PC-9 (cell line): ENCODE data around the gene GNAL. TPM values are rescaled to one million over a fixed set of nuclear protein-coding genes. Genes with fewer than 3 reads are reported as not detected.

ENCODE experiments used
- BruUV-seq: library from RNA; stranded (reverse); fragments of 400-500 nt; replicated peaks from 2 replicates; lab custom pipeline; 2021; lab: Mats Ljungman, UMichigan
- CTCF ChIA-PET: fragments of 300-600 bp; sonication (Branson Sonifier 250); formaldehyde crosslinking; loops from one replicate; lab custom pipeline; 2022; ENCODE audit warnings: antibody characterized with exemption; lab: Charles Lee
- POLR2A ChIA-PET: fragments of 300-600 bp; sonication (Branson Sonifier 250); formaldehyde crosslinking; loops from one replicate; lab custom pipeline; 2022; ENCODE audit warnings: antibody characterized with exemption; ENCODE audit not compliant: unreplicated experiment; lab: Charles Lee
- DNase-seq, 2 experiments: peaks; one replicate each; pipeline versions ENCODE4 v3.0.0 to v3.0.0-alpha.2; 2015 to 2022; ENCODE audit warnings: mixed read lengths in 1 of 2
- H2AFZ ChIP-seq: fragments of 200-600 bp; sonication (generic); 2 replicates; pipeline ENCODE4 v1.8.1; 2017; ENCODE audit warnings: antibody characterized with exemption
- H3F3A ChIP-seq: fragments of 200-600 bp; sonication (generic); 2 replicates; pipeline ENCODE4 v1.8.1; 2017; ENCODE audit warnings: antibody characterized with exemption, mild to moderate bottlenecking, low read depth; ENCODE audit not compliant: insufficient read depth
- H3K27ac ChIP-seq: fragments of 200-600 bp; sonication (generic); 2 replicates; pipeline ENCODE4 v1.6.1; 2016; ENCODE audit warnings: mixed run types
- H3K27me3 ChIP-seq: fragments of 200-600 bp; sonication (generic); 2 replicates; pipeline ENCODE4 v1.6.1; 2016; ENCODE audit warnings: low read depth, mixed run types; ENCODE audit not compliant: insufficient read depth
- H3K36me3 ChIP-seq: fragments of 200-600 bp; sonication (generic); 2 replicates; pipeline ENCODE4 v1.6.1; 2016; ENCODE audit warnings: low read depth, mixed run types
- H3K4me1 ChIP-seq: fragments of 200-600 bp; sonication (generic); replicated peaks from 2 replicates; pipeline ENCODE4 v1.6.1; 2016; ENCODE audit warnings: mixed run types; ENCODE audit not compliant: insufficient read depth
- H3K4me2 ChIP-seq: fragments of 200-600 bp; sonication (generic); 2 replicates; pipeline ENCODE4 v1.6.1; 2017; ENCODE audit warnings: mixed run types
- H3K4me3 ChIP-seq: fragments of 200-600 bp; sonication (generic); 2 replicates; pipeline ENCODE4 v1.6.1; 2016; ENCODE audit warnings: mixed run types
- H3K79me2 ChIP-seq: fragments of 200-600 bp; sonication (generic); 2 replicates; pipeline ENCODE4 v1.6.1; 2017; ENCODE audit warnings: low read depth, mixed run types
- H3K9me2 ChIP-seq: fragments of 200-600 bp; sonication (generic); 2 replicates; pipeline ENCODE4 v1.8.1; 2017; ENCODE audit warnings: mild to moderate bottlenecking; ENCODE audit not compliant: insufficient read depth
- H3K9me3 ChIP-seq: fragments of 200-600 bp; sonication (generic); 2 replicates; pipeline ENCODE4 v1.8.1; 2016; ENCODE audit warnings: low read depth; ENCODE audit not compliant: insufficient read depth
- H4K20me1 ChIP-seq: fragments of 200-600 bp; sonication (generic); 2 replicates; pipeline ENCODE4 v1.8.1; 2017; ENCODE audit not compliant: insufficient read depth
- EZH2 ChIP-seq: fragments of 200-600 bp; sonication (generic); IDR thresholded peaks from 2 replicates; pipeline ENCODE4 v1.8.0; 2017; ENCODE audit warnings: antibody characterized with exemption, low read depth
- intact Hi-C: fragments of 100-400 bp; cut with micrococcal nuclease; formaldehyde crosslinking; loops from one replicate; pipeline ENCODE4 v1.10.0; 2022; ENCODE audit not compliant: unreplicated experiment
- total RNA-seq: library from RNA; stranded (reverse); gene quantifications from 2 replicates; pipeline ENCODE4 v1.2.3, GENCODE V29; 2021
- TF ChIP-seq, protein P1 (sequence below): fragments of 200-600 bp; sonication (generic); conservative IDR thresholded peaks from 2 replicates; pipeline ENCODE4 v1.6.1; 2017; ENCODE audit warnings: mixed run types, antibody characterized with exemption, mild to moderate bottlenecking, moderate library complexity

GNAL gene
- total RNA-seq, 1 experiment from 2014 or later = 3.3 TPM

DNA sequence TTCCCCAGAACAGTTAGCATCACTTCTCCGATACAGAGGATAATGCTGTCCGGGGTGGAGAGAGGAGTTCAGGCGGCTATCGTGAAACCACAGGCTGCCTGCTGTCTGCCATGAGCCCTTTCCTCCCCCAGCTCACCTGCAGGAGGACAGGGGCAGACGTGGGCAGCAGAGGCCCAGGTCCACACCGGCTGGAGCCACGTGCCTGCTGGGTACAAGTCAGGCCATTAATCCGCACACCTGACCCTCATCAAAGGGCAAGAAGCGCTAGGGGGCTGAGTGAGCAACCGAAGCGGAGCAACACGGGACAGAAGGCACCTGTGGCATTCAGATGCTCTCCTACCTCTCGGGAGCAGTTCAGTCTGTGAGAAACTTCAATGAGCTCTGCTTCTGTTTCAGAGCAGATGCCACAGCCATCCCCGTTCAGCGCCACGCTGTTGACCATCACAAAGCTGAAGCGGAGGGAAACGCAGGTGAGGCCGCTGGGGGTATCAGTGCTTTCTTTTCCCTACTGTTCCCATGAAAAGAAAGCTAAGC lies 197.6 kb downstream of the GNAL start:
- ChIA-PET CTCF (interaction anchor here (0.5 to 1.3 kb wide), 3 partner anchors 53 to 385 kb away, joined by 3 to 5 read pairs (median 4); no protein-coding TSS in a partner anchor), POLR2A (no interaction called here)
- Histone ChIP-seq H3K4me1 (peaks cover 24% of the 10 kb centered on the region), H3K27me3 (no peaks in the 10 kb centered on the region), H4K20me1 (no peaks in the 10 kb centered on the region), H3K4me3 (no peak overlapping the region), H3K9me3 (no peaks in the 10 kb centered on the region), H3K9me2 (no peaks in the 10 kb centered on the region), H3K36me3 (no peaks in the 10 kb centered on the region), H3K27ac (no peak overlapping the region), H2AFZ (no peak overlapping the region), H3F3A (peaks cover 24% of the 10 kb centered on the region), H3K4me2 (peak overlapping the region; percentile 53), H3K79me2 (no peaks in the 10 kb centered on the region)
- intact Hi-C loops = loop anchor here (1.0 to 2.0 kb wide), 3 partner anchors 26 to 60 kb away; no protein-coding TSS in a partner anchor
- TF ChIP-seq, protein P1, sequence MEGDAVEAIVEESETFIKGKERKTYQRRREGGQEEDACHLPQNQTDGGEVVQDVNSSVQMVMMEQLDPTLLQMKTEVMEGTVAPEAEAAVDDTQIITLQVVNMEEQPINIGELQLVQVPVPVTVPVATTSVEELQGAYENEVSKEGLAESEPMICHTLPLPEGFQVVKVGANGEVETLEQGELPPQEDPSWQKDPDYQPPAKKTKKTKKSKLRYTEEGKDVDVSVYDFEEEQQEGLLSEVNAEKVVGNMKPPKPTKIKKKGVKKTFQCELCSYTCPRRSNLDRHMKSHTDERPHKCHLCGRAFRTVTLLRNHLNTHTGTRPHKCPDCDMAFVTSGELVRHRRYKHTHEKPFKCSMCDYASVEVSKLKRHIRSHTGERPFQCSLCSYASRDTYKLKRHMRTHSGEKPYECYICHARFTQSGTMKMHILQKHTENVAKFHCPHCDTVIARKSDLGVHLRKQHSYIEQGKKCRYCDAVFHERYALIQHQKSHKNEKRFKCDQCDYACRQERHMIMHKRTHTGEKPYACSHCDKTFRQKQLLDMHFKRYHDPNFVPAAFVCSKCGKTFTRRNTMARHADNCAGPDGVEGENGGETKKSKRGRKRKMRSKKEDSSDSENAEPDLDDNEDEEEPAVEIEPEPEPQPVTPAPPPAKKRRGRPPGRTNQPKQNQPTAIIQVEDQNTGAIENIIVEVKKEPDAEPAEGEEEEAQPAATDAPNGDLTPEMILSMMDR = no peak
- no peak for TF ChIP-seq EZH2
- BruUV-seq = no TSS peak
- DNase-seq = no peak

DNA sequence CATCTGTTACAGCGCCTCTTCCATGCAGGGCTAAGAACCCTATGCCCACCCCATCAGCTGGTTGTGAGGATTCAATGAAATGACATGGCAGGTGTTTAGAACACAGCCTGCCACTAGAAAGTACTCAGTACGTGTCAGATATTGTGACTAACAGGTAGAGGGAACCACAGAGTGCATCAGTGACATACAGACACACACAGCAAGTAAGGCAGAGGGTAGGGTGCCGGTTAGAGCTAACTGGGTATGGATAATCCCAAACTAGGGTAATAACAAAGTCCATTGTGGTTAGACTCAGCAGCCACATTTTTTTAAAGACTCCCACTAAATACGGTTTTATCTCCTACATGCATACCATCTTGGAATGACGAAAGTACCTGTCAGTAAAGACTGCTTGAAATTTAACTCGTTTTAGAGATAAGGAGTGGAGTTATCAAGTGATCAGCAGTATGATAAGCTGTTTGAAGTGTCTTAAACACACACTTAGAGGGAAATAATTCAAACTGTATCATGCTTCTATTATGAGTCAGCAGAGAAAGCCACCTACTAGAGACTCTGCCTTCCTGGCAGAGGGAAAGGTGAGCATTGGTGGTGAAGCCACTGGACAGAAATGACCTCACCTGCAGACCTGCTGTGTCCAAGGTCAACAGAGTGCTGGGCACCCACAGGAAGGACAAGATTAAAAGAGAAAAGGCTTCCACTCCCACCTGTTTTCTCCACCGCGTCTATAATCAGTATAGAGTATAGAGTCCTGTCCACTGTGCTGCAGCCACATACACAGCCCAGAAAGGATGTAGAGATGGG lies 198.5 kb downstream of the GNAL start:
- no peak overlapping the region for H3K4me3 ChIP-seq
- TF ChIP-seq EZH2 = no peak
- no peak overlapping the region for H2AFZ ChIP-seq
- no peaks in the 10 kb centered on the region for H4K20me1 ChIP-seq
- ChIA-PET CTCF (interaction anchor here (0.5 to 1.3 kb wide), 4 partner anchors 93 to 295 kb away, joined by 3 to 11 read pairs (median 3); partner anchors contain the start of gene IMPA2), POLR2A (interaction anchor here (0.6 to 0.7 kb wide), 4 partner anchors 8 to 94 kb away, joined by 4 to 19 read pairs (median 6); partner anchors contain the start of gene IMPA2)
- intact Hi-C loops = loop anchor here (1.0 to 2.0 kb wide), 3 partner anchors 27 to 59 kb away; no protein-coding TSS in a partner anchor
- peak overlapping the region; percentile 60 for H3K27ac ChIP-seq
- H3F3A ChIP-seq = peaks cover 24% of the 10 kb centered on the region
- no peaks in the 10 kb centered on the region for H3K79me2 ChIP-seq
- no peaks in the 10 kb centered on the region for H3K27me3 ChIP-seq
- H3K4me2 ChIP-seq = peak overlapping the region; percentile 53
- no peaks in the 10 kb centered on the region for H3K36me3 ChIP-seq
- BruUV-seq = no TSS peak
- DNase-seq = peak; percentile 61 to 95
- no peaks in the 10 kb centered on the region for H3K9me3 ChIP-seq
- H3K9me2 ChIP-seq = no peaks in the 10 kb centered on the region
- peaks cover 24% of the 10 kb centered on the region for H3K4me1 ChIP-seq

DNA sequence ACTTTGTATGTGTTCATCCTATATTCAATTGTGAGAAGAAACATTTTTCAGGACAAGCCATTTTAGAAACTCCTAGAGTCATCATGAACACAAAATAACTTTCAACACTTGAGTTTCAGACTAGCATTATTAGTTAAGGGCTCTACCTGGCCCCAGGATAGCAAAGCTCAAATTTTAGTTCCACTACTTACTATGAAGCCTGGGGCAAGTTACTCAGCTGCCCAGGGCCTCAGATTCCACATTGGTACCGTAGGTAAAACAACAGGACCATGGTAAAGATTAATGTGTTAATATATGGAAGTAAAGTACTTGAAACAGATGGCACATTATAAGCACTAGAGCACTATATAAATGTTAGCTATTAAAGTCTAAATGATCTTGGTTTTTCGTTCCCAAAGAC lies 199.7 kb downstream of the GNAL start:
- POLR2A ChIA-PET = interaction anchor here (0.7 kb wide), 2 partner anchors 13 to 92 kb away, joined by 3 to 5 read pairs; partner anchors contain the start of gene IMPA2
- no TSS peak for BruUV-seq
- no peak overlapping the region for H3K27ac ChIP-seq

More for the DNA sequence above, 199.7 kb downstream of the GNAL start:
- CTCF ChIA-PET = no interaction called here
- intact Hi-C loops = no loop called here
- H3K4me3 ChIP-seq = no peak overlapping the region
- no peak overlapping the region for H3K4me2 ChIP-seq
- H3F3A ChIP-seq = peaks cover 24% of the 10 kb centered on the region
- peaks cover 24% of the 10 kb centered on the region for H3K4me1 ChIP-seq
- H3K36me3 ChIP-seq = no peaks in the 10 kb centered on the region; the same call in 1 of the 2 replicates
- no peaks in the 10 kb centered on the region for H3K9me2 ChIP-seq
- no peaks in the 10 kb centered on the region for H3K9me3 ChIP-seq
- H3K27me3 ChIP-seq = no peaks in the 10 kb centered on the region
- TF ChIP-seq, protein P1 = no peak
- TF ChIP-seq EZH2 = no peak
- no peaks in the 10 kb centered on the region for H3K79me2 ChIP-seq
- no peak overlapping the region for H2AFZ ChIP-seq
- DNase-seq = no peak
- no peaks in the 10 kb centered on the region for H4K20me1 ChIP-seq
